Smooth muscle cell (in vitro differentiated cells): ENCODE measurements around the gene POLR3A. TPM values are rescaled to one million over a fixed set of nuclear protein-coding genes. Genes with fewer than 3 reads are reported as not detected.
"Not testable (repeated sequence)": the region's sequence is repeated elsewhere in the genome, so short reads cannot be mapped to it uniquely, and the experiment has no call there.

Experiments used
- DNase-seq: peaks from one replicate; lab custom pipeline; 2025; ENCODE audit not compliant: unreplicated experiment; lab: John Stamatoyannopoulos, UW
- H2AFZ ChIP-seq: fragments of 200-600 bp; sonication (generic); 2 replicates; pipeline ENCODE4 v1.6.0; 2016; ENCODE audit warnings: antibody characterized with exemption, low read depth, mild to moderate bottlenecking
- H3F3A ChIP-seq: fragments of 200-600 bp; sonication (generic); 2 replicates; pipeline ENCODE4 v1.6.0; 2017; ENCODE audit warnings: antibody characterized with exemption, low read depth
- H3K27ac ChIP-seq: fragments of 200-600 bp; sonication (generic); 2 replicates; pipeline ENCODE4 v1.5.1; 2016; ENCODE audit warnings: low read depth, mild to moderate bottlenecking
- H3K27me3 ChIP-seq: fragments of 200-600 bp; sonication (generic); 2 replicates; pipeline ENCODE4 v1.6.1; 2016; ENCODE audit warnings: low read depth, mild to moderate bottlenecking
- H3K36me3 ChIP-seq: fragments of 200-600 bp; sonication (generic); 2 replicates; pipeline ENCODE4 v1.5.1; 2016; ENCODE audit warnings: low read depth
- H3K4me1 ChIP-seq: fragments of 200-600 bp; sonication (generic); 2 replicates; pipeline ENCODE4 v1.5.1; 2016; ENCODE audit warnings: low read depth
- H3K4me2 ChIP-seq: fragments of 200-600 bp; sonication (generic); 2 replicates; pipeline ENCODE4 v1.6.0; 2016; ENCODE audit warnings: mild to moderate bottlenecking
- H3K4me3 ChIP-seq: fragments of 200-600 bp; sonication (generic); 2 replicates; pipeline ENCODE4 v1.5.1; 2016; ENCODE audit warnings: mild to moderate bottlenecking
- H3K79me2 ChIP-seq: fragments of 200-600 bp; sonication (generic); 2 replicates; pipeline ENCODE4 v1.6.0; 2016; ENCODE audit warnings: low read depth, mild to moderate bottlenecking
- H3K9ac ChIP-seq: fragments of 200-600 bp; sonication (generic); 2 replicates; pipeline ENCODE4 v1.6.0; 2016; ENCODE audit warnings: low read depth
- H3K9me3 ChIP-seq: fragments of 200-600 bp; sonication (generic); replicated peaks from 2 replicates; pipeline ENCODE4 v1.5.1; 2016; ENCODE audit warnings: low read depth
- H4K20me1 ChIP-seq: fragments of 200-600 bp; sonication (generic); 2 replicates; pipeline ENCODE4 v1.6.0; 2016; ENCODE audit warnings: low read depth
- WGBS: methylation state at CpG from one replicate; pipeline ENCODE4 v1.1.7; 2016; ENCODE audit warnings: low lambda C conversion rate; 5-methylcytosine and 5-hydroxymethylcytosine counted together
- polyA plus RNA-seq: library from polyadenylated mRNA; unstranded; fragments of >200 nt; fragmentation: Nextera tagmentation; extraction: Ambion mirVana; gene quantifications from 2 replicates; pipeline ENCODE4 v1.2.1, GENCODE V29; 2016
- total RNA-seq: library from RNA; depleted of rRNA; stranded (reverse); fragments of >200 nt; gene quantifications from 2 replicates; pipeline ENCODE4 v1.2.3, GENCODE V29; 2014
- TF ChIP-seq, protein P1 (sequence below): fragments of 200-600 bp; sonication (generic); IDR thresholded peaks from 2 replicates; pipeline ENCODE4 v1.5.1; 2017; ENCODE audit warnings: borderline replicate concordance, mild to moderate bottlenecking, antibody characterized with exemption; ENCODE audit not compliant: insufficient read depth, poor library complexity, severe bottlenecking

POLR3A gene
- total and polyA plus RNA-seq, 2 experiments from 2014 or later = 13.8 to 14.9 TPM

DNA sequence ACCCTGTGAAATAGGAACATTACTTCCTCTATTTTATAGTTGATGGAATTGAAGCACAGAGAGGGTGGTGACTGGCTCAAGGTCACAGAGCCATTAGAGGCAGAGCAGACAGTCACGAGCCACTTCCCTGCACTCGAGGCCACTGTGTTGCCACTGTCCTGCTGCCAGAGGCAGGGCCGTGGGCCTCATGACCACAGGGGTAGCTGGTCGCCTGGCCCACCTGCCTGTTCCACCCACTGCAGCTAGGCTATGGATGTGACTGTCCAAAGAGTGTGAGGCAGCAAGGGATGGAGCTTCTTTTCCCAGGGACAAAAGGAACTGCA is 42.5 kb upstream of the POLR3A start:
- Histone ChIP-seq H2AFZ (no peak overlapping the region), H3K4me3 (no peak overlapping the region), H3K79me2 (no peaks in the 10 kb centered on the region), H3K4me2 (no peak overlapping the region), H3K27me3 (no peaks in the 10 kb centered on the region), H3K9me3 (no peaks in the 10 kb centered on the region), H3F3A (no peaks in the 10 kb centered on the region), H3K27ac (no peak overlapping the region), H3K4me1 (no peaks in the 10 kb centered on the region), H4K20me1 (no peaks in the 10 kb centered on the region), H3K36me3 (no peaks in the 10 kb centered on the region), H3K9ac (no peak overlapping the region)
- TF ChIP-seq, protein P1, sequence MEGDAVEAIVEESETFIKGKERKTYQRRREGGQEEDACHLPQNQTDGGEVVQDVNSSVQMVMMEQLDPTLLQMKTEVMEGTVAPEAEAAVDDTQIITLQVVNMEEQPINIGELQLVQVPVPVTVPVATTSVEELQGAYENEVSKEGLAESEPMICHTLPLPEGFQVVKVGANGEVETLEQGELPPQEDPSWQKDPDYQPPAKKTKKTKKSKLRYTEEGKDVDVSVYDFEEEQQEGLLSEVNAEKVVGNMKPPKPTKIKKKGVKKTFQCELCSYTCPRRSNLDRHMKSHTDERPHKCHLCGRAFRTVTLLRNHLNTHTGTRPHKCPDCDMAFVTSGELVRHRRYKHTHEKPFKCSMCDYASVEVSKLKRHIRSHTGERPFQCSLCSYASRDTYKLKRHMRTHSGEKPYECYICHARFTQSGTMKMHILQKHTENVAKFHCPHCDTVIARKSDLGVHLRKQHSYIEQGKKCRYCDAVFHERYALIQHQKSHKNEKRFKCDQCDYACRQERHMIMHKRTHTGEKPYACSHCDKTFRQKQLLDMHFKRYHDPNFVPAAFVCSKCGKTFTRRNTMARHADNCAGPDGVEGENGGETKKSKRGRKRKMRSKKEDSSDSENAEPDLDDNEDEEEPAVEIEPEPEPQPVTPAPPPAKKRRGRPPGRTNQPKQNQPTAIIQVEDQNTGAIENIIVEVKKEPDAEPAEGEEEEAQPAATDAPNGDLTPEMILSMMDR = no peak
- WGBS = 95% methylated on average over 4 of the region's 4 CpGs
- no peak for DNase-seq

DNA sequence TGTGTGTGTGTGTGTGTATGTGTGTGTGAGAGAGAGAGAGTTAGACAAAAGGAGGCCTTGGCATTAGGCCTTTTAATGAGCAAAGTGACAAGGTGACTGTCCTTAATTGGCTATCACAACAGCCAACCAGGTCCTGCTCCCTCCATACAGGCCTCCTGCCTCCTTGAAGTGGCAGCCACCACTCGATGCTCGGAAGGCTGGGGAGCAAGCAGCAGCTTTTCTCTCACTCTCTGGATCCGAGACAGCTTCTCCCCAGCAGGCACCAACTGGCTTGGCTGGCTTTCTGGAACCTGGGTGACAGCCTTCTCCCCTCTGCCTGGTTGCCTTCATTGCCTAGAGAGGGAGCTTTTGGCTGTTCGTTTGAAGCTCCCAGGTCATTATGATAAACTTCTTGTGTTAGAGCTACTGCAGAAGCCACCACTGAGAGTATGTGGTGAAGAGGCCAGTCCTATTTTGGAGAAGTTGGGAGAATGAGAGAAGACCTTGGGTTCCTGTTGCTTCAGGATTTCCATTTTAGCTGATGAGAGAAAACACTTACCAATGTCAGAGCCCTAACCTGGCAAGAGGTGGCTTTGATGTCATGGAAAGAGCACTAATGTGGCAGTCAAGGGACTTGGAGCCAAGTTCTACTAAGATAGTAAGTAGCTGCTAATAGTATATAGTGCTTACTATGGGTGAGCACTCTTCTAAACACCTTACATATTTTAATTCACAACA is 42.0 kb upstream of the POLR3A start:
- Histone ChIP-seq H3F3A (no peaks in the 10 kb centered on the region), H3K9ac (no peak overlapping the region), H3K4me2 (no peak overlapping the region), H3K9me3 (no peaks in the 10 kb centered on the region), H3K27ac (no peak overlapping the region), H3K4me3 (no peak overlapping the region), H3K36me3 (no peaks in the 10 kb centered on the region), H4K20me1 (no peaks in the 10 kb centered on the region), H3K79me2 (no peaks in the 10 kb centered on the region), H2AFZ (no peak overlapping the region), H3K4me1 (no peaks in the 10 kb centered on the region), H3K27me3 (no peaks in the 10 kb centered on the region)
- DNase-seq = no peak
- WGBS = 84% methylated on average over 4 of the region's 4 CpGs
- TF ChIP-seq, protein P1 = no peak

DNA sequence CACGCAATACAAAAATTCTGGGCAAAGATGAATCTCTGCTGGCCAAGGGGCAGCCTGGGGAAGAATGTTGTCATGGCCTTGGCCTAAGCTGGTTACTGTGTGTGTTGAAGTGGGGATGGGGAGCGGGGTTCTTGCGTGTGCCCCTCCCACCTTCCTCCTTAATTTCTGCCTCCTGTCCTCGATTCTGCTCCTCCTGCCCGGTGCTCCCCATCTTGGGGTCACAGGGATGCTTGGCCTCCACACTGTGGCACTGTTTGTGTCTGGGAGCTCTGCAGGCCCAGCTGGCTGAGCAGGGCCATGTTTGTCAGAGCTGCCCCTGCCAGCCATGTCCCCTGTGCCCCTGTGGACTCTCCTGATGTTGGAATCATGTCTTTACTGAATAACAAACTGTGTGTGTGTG is 41.4 kb upstream of the POLR3A start:
- no peaks in the 10 kb centered on the region for H3K36me3 ChIP-seq
- 94% methylated on average over 5 of the region's 5 CpGs for WGBS
- H4K20me1 ChIP-seq = no peaks in the 10 kb centered on the region
- H3K79me2 ChIP-seq = no peaks in the 10 kb centered on the region
- H3K4me1 ChIP-seq = no peaks in the 10 kb centered on the region
- no peak overlapping the region for H3K4me2 ChIP-seq
- H3F3A ChIP-seq = no peaks in the 10 kb centered on the region
- no peak overlapping the region for H3K9ac ChIP-seq
- H3K9me3 ChIP-seq = no peaks in the 10 kb centered on the region
- no peak overlapping the region for H3K27ac ChIP-seq
- H3K4me3 ChIP-seq = no peak overlapping the region
- H3K27me3 ChIP-seq = no peaks in the 10 kb centered on the region
- TF ChIP-seq, protein P1 = no peak
- DNase-seq = no peak
- H2AFZ ChIP-seq = no peak overlapping the region

DNA sequence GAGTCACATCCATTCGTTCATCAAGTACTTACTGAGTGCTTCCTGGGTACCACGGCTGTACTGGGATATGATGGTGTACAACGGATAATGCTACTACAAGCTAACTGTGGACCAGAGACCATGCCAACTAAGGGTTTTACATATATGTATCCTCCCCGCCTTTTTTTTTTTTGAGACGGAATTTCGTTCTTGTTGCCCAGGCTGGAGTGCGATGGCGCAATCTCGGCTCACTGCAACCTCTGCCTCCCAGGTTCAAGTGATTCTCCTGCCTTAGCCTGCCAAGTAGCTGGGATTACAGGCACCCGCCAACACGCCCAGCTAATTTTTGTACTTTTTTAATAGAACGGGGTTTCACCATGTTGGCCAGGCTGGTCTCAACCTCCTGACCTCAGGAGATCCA is 40.7 kb upstream of the POLR3A start:
- not testable (repeated sequence) for H3K4me2 ChIP-seq, H3K9ac ChIP-seq, H4K20me1 ChIP-seq, H2AFZ ChIP-seq, DNase-seq, H3K9me3 ChIP-seq, H3F3A ChIP-seq, H3K36me3 ChIP-seq, H3K27ac ChIP-seq, H3K4me3 ChIP-seq, H3K4me1 ChIP-seq, H3K27me3 ChIP-seq, H3K79me2 ChIP-seq
- 92% methylated on average over 12 of the region's 12 CpGs for WGBS
